ENCODE measurements around the gene SMAD7. TPM values are rescaled to one million over a fixed set of nuclear protein-coding genes. Genes with fewer than 3 reads are reported as not detected.
"Not testable (repeated sequence)": the region's sequence is repeated elsewhere in the genome, so short reads cannot be mapped to it uniquely, and the experiment has no call there.

Gene SMAD7
- total and polyA plus RNA-seq, 4 donors = 11.8 to 58.8 (median 35.8) TPM

- ATAC-seq (ENCODE audit: insufficient read depth, low FRiP score) = no peak
- Histone ChIP-seq H3K4me3 (no peak overlapping the region), H3K27ac (ENCODE audit: low read depth in 1 of 2, low read length in 1 of 2) (no peak overlapping the region), H3K4me1 (ENCODE audit: control insufficient read depth in 5 of 5, insufficient read depth in 5 of 5, low read length in 5 of 5) (peaks cover 0 to 13% (median 5%) of the 10 kb centered on the region in 5 donors), H3K36me3 (ENCODE audit: control insufficient read depth in 4 of 4, insufficient read depth in 4 of 4, low read length in 4 of 4) (no peaks in the 10 kb centered on the region), H3K9ac (ENCODE audit: insufficient read depth in 1 of 2, low read length in 2 of 2) (no peak overlapping the region), H3K27me3 (ENCODE audit: control insufficient read depth in 3 of 3, insufficient read depth in 3 of 3, low read length in 2 of 3) (no peaks in the 10 kb centered on the region), H3K9me3 (ENCODE audit: control insufficient read depth in 4 of 4, insufficient read depth in 3 of 4, low read length in 3 of 4) (no peaks in the 10 kb centered on the region)
- TF ChIP-seq CTCF (IDR thresholded peaks at IDR 0.05; ENCODE audit: control extremely low read depth, extremely low read depth) = no peak
- WGBS, 2 donors = 83 to 94% methylated on average over 5 of the region's 5 CpGs
- DNase-seq = no peak
Observed at GRCh38 chr18:48874233-48874632, 76.5 kb downstream of the SMAD7 start.

- Histone ChIP-seq H3K4me3 (no peak overlapping the region), H3K9ac (ENCODE audit: insufficient read depth in 1 of 2, low read length in 2 of 2) (no peak overlapping the region), H3K4me1 (ENCODE audit: control insufficient read depth in 5 of 5, insufficient read depth in 5 of 5, low read length in 5 of 5) (peaks cover 0 to 14% (median 0%) of the 10 kb centered on the region in 5 donors), H3K27me3 (ENCODE audit: control insufficient read depth in 3 of 3, insufficient read depth in 3 of 3, low read length in 2 of 3) (no peaks in the 10 kb centered on the region), H3K36me3 (ENCODE audit: control insufficient read depth in 4 of 4, insufficient read depth in 4 of 4, low read length in 4 of 4) (no peaks in the 10 kb centered on the region), H3K9me3 (ENCODE audit: control insufficient read depth in 4 of 4, insufficient read depth in 3 of 4, low read length in 3 of 4) (no peaks in the 10 kb centered on the region), H3K27ac (ENCODE audit: low read depth in 1 of 2, low read length in 1 of 2) (no peak overlapping the region)
- 87 to 89% methylated on average over 20 of the region's 20 CpGs for WGBS, 2 donors
- ATAC-seq (ENCODE audit: insufficient read depth, low FRiP score) (no peak), DNase-seq (no peak)
- no peak for TF ChIP-seq CTCF (IDR thresholded peaks at IDR 0.05; ENCODE audit: control extremely low read depth, extremely low read depth)
Observed at GRCh38 chr18:48872234-48873145, 78.3 kb downstream of the SMAD7 start.

- TF ChIP-seq CTCF (IDR thresholded peaks at IDR 0.05; ENCODE audit: control extremely low read depth, extremely low read depth) = no peak
- H3K4me1 ChIP-seq (ENCODE audit: control insufficient read depth in 5 of 5, insufficient read depth in 5 of 5, low read length in 5 of 5) = peaks cover 0 to 18% (median 3%) of the 10 kb centered on the region in 5 donors
- no peak overlapping the region for H3K4me3 ChIP-seq
- ATAC-seq (ENCODE audit: insufficient read depth, low FRiP score) (no peak), DNase-seq (no peak)
- H3K36me3 ChIP-seq (ENCODE audit: control insufficient read depth in 4 of 4, insufficient read depth in 4 of 4, low read length in 4 of 4) = no peaks in the 10 kb centered on the region
- no peak overlapping the region for H3K27ac ChIP-seq (ENCODE audit: low read depth in 1 of 2, low read length in 1 of 2)
- no peaks in the 10 kb centered on the region for H3K9me3 ChIP-seq (ENCODE audit: control insufficient read depth in 4 of 4, insufficient read depth in 3 of 4, low read length in 3 of 4)
- WGBS, 2 donors = 92% methylated on average over 23 of the region's 23 CpGs
- H3K27me3 ChIP-seq (ENCODE audit: control insufficient read depth in 3 of 3, insufficient read depth in 3 of 3, low read length in 2 of 3) = no peaks in the 10 kb centered on the region
- H3K9ac ChIP-seq (ENCODE audit: insufficient read depth in 1 of 2, low read length in 2 of 2) = no peak overlapping the region
Observed at GRCh38 chr18:48871391-48872166, 79.2 kb downstream of the SMAD7 start.

GRCh38 chr18:48870926-48871325 lies 79.8 kb downstream of the SMAD7 start:
- WGBS, 2 donors = 91 to 94% methylated on average over 13 of the region's 13 CpGs
- H3K9me3 ChIP-seq (ENCODE audit: control insufficient read depth in 4 of 4, insufficient read depth in 3 of 4, low read length in 3 of 4); H3K27ac ChIP-seq (ENCODE audit: low read depth in 1 of 2, low read length in 1 of 2); DNase-seq; H3K9ac ChIP-seq (ENCODE audit: insufficient read depth in 1 of 2, low read length in 2 of 2); H3K36me3 ChIP-seq (ENCODE audit: control insufficient read depth in 4 of 4, insufficient read depth in 4 of 4, low read length in 4 of 4); H3K27me3 ChIP-seq (ENCODE audit: control insufficient read depth in 3 of 3, insufficient read depth in 3 of 3, low read length in 2 of 3); H3K4me3 ChIP-seq; ATAC-seq (ENCODE audit: insufficient read depth, low FRiP score): not testable (repeated sequence)
- peaks cover 0 to 20% (median 5%) of the 10 kb centered on the region in 5 donors for H3K4me1 ChIP-seq (ENCODE audit: control insufficient read depth in 5 of 5, insufficient read depth in 5 of 5, low read length in 5 of 5)

Data from lung (tissue), 12 donors.